Measurements from ENCODE around the gene NAAA.

The NAAA gene

DNA sequence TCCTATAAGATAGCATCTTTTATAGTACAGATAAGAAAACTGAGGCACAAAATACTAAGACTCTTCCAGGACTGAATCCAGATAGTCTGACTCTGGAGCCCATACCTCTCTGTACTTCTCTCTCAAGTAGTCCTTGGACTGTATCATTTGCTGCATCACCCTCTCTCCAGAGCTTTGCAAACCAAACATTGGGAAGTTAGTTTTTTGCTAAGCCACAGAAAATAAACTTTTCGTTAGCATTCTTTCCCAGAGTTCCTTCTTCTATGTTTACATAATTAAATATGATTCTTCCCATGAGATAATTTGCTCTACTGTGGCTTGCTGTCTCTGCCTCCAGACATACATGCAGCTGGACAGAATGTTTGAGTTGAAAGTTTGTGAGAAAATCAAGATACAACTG, 60.5 kb downstream of the NAAA start:
- no peaks in the 10 kb centered on the region for H3K4me1 ChIP-seq (ENCODE audit: control insufficient read depth, insufficient read depth, low read length)
- no peak overlapping the region for H3K4me3 ChIP-seq (ENCODE audit: low read length)
- no peaks in the 10 kb centered on the region for H3K36me3 ChIP-seq (ENCODE audit: control insufficient read depth, insufficient read depth, low read length)
- H3K9ac ChIP-seq (ENCODE audit: low read length): no peak overlapping the region
- H3K27ac ChIP-seq (ENCODE audit: low read depth, low read length): no peak overlapping the region
- no peaks in the 10 kb centered on the region for H3K27me3 ChIP-seq (ENCODE audit: control insufficient read depth, insufficient read depth, low read length)

DNA sequence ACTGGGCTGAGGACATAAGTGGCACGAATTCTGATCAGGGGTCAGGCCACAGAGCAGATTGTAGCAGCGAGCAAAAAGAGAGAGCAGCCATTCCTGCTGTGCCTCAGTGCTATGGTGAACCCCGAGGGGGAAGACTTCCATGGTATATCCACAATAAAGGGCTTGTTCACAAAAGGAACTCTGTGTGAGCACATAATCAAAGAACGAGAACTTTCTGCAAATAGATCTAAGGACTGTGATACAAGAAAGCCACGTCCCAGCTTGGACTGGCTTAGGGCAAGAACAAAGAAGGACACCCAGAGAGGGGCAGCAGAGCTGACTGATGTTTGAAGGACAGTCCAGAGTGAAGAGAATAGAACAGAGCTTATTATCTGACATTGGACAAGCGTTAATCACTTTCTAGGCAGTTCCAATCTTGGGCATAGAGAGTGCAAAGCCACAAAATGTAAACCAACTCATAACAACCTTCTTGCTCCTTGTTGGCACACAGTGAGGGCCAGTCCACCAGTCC, 62.5 kb downstream of the NAAA start:
- Histone ChIP-seq H3K27ac (ENCODE audit: low read depth, low read length) (no peak overlapping the region), H3K27me3 (ENCODE audit: control insufficient read depth, insufficient read depth, low read length) (no peaks in the 10 kb centered on the region), H3K36me3 (ENCODE audit: control insufficient read depth, insufficient read depth, low read length) (no peaks in the 10 kb centered on the region), H3K4me3 (ENCODE audit: low read length) (no peak overlapping the region), H3K9ac (ENCODE audit: low read length) (no peak overlapping the region), H3K4me1 (ENCODE audit: control insufficient read depth, insufficient read depth, low read length) (no peaks in the 10 kb centered on the region)

DNA sequence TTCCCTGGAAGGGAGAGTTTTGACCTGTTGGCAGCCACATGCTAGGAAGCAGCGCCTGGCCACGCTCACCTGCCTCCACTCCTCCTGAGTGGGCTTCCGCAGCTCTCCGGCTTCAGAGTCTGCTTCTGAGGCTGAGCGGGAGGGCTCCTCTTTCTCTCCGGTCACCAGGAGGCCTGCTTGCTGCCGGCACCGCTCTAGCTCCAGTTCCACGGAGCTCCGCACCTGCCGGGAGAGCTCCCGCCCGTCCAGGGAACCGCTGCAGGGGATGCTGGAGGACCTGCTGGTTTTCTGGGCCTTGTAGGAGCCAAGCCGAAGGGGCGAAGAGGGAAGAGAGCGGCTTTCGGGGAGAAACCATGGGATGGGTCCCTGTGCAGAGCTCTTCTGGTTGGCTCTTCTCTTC, 64.6 kb downstream of the NAAA start:
- Histone ChIP-seq H3K4me3 (ENCODE audit: low read length) (no peak overlapping the region), H3K9ac (ENCODE audit: low read length) (no peak overlapping the region), H3K27ac (ENCODE audit: low read depth, low read length) (no peak overlapping the region), H3K36me3 (ENCODE audit: control insufficient read depth, insufficient read depth, low read length) (no peaks in the 10 kb centered on the region), H3K4me1 (ENCODE audit: control insufficient read depth, insufficient read depth, low read length) (no peaks in the 10 kb centered on the region), H3K27me3 (ENCODE audit: control insufficient read depth, insufficient read depth, low read length) (no peaks in the 10 kb centered on the region)

DNA sequence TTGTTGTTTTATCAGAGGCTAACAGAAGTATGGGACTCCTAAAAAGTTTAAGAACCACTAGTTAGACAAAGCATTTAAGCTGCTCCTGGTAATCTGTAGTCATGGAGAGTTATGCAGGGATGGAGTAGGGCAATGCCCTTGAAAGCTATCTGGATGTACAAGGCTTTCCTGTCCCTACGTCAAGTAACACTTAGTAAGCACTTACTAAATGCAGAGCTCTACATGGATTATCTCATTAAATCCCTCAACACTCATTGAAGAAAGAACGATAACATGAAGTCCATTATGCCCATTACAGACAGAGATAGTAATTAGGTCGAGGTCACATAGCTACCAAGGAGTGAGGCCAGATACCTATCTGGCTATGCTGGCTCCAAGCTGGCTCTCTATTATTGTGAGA, 71.7 kb downstream of the NAAA start:
- Histone ChIP-seq H3K27ac (ENCODE audit: low read depth, low read length) (no peak overlapping the region), H3K27me3 (ENCODE audit: control insufficient read depth, insufficient read depth, low read length) (no peaks in the 10 kb centered on the region), H3K36me3 (ENCODE audit: control insufficient read depth, insufficient read depth, low read length) (no peaks in the 10 kb centered on the region), H3K9ac (ENCODE audit: low read length) (no peak overlapping the region), H3K4me3 (ENCODE audit: low read length) (no peak overlapping the region), H3K4me1 (ENCODE audit: control insufficient read depth, insufficient read depth, low read length) (no peaks in the 10 kb centered on the region)

DNA sequence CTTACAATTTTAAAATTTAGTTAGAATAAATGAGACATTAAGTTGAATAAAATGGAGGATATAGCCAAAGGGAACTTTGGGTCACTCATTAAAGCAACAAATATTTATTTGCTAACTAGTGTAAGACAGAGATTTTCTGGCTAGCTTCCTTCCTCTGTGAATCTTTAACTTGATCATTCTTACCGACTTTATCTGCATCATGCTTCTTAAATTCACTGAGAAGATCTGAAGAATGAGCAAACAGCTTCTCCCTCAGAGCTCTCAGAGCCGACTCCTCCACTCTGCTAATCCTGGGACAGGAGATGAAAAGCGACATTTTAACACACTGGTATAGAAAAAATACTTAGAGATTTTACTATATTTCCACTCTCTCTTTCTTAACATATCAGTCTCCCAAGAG, 73.7 kb downstream of the NAAA start:
- Histone ChIP-seq H3K36me3 (ENCODE audit: control insufficient read depth, insufficient read depth, low read length) (no peaks in the 10 kb centered on the region), H3K9ac (ENCODE audit: low read length) (no peak overlapping the region), H3K27me3 (ENCODE audit: control insufficient read depth, insufficient read depth, low read length) (no peaks in the 10 kb centered on the region), H3K4me3 (ENCODE audit: low read length) (no peak overlapping the region), H3K4me1 (ENCODE audit: control insufficient read depth, insufficient read depth, low read length) (no peaks in the 10 kb centered on the region), H3K27ac (ENCODE audit: low read depth, low read length) (no peak overlapping the region)

Data from rectal smooth muscle tissue (tissue), 1 donor.